Activated CD8-positive, alpha-beta memory T cell treated with anti-CD3 and anti-CD28 coated beads for 36 hours (primary cell): Measurements from ENCODE around the gene SLC2A3. TPM values are rescaled to one million over a fixed set of nuclear protein-coding genes. Genes with fewer than 3 reads are reported as not detected.
"Not testable (repeated sequence)": the region's sequence is repeated elsewhere in the genome, so short reads cannot be mapped to it uniquely, and the experiment has no call there.

Experiments used
- CTCF ChIA-PET: fragments of 350-600 bp; sonication (Branson Sonifier 250); formaldehyde crosslinking; loops from one replicate; lab custom pipeline; 2021; ENCODE audit warnings: antibody characterized with exemption; lab: Charles Lee
- POLR2A ChIA-PET: fragments of 350-600 bp; sonication (Branson Sonifier 250); formaldehyde crosslinking; loops from one replicate; lab custom pipeline; 2021; ENCODE audit warnings: antibody characterized with exemption; lab: Charles Lee
- total RNA-seq, 2 experiments: library from RNA; stranded (reverse); gene quantifications; one replicate each; pipeline ENCODE4 v1.2.3, GENCODE V29; 2021

The SLC2A3 gene
- total RNA-seq, 2 experiments from 2014 or later = 172 to 178 TPM

DNA sequence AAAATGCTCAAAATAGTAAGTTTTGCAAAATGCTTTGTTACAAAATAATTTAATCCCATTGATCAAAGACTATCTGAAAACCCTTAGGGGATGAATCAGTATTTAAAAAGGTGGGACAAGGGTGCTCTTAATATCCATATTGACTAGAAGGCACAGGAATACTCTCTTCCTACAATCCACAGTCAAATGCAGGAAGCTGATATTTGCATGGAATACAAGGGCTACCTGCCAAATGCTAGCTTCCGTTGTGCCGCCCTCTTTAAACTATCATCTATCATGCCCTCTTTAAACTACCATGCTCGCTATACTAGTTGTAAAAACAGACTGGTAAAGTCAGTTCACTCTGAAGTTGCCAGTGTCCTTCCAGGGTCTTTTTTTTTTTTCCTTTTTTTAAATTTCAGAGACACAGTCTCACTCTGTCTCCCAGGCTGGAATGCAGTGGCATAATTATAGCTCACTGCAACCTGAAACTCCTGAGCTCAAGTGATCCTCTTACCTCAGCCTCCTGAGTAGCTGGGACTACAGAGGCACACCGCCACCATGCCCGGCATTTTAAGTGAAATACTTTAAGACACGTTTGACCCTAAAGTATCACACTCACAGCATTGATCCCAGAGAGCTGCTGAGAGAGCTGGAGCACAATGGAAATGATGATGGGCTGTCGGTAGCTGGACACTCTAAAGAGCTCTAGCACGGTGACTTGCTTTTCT is 6.7 kb downstream of the SLC2A3 start:
- POLR2A ChIA-PET = interaction anchor here (0.7 to 1.2 kb wide), 3 partner anchors 13 to 104 kb away, joined by 3 to 4 read pairs (median 3); no protein-coding TSS in a partner anchor
- CTCF ChIA-PET = interaction anchor here (0.5 to 1.4 kb wide), 3 partner anchors 46 to 66 kb away, joined by 3 read pairs; no protein-coding TSS in a partner anchor

GRCh38 chr12:7927470-7927869 is 8.5 kb downstream of the SLC2A3 start:
- ChIA-PET CTCF (interaction anchor here (0.6 kb wide), 1 partner anchor 21 kb away, joined by 6 read pairs; no protein-coding TSS in a partner anchor), POLR2A (interaction anchor here (0.6 to 0.8 kb wide), 2 partner anchors 8 to 9 kb away, joined by 4 to 5 read pairs; partner anchors contain the start of gene SLC2A3)

DNA sequence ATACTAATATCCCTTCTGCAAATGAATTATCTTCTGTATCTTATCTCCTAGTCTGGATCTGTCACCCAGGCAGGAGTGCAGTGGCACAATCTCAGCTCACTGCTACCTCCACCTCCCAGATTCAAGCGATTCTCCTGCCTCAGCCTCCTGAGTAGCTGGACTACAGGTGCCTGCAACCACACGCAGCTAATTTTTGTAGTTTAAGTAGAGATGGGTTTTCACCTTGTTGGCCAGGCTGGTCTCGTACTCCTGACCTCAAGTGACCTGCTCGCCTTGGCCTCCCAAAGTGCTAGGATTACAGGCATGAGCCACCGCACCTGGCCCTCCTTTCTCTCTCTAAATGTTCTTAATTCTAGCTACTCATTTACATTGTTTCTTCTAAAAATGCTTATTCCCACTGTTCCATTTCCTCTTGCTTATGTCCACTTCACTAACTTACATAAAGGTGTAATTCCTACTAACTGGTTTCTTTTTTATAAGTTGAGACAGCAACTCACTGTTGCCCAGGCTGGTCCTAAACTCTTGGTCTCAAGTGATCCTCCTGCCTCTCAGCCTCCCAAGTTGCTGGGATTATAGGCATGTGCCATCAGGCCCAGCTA is 9.8 kb downstream of the SLC2A3 start:
- CTCF ChIA-PET = not testable (repeated sequence)
- POLR2A ChIA-PET = interaction anchor here (0.6 to 1.7 kb wide), 2 partner anchors 9 to 799 kb away, joined by 9 to 10 read pairs; partner anchors contain the start of gene SLC2A3

- CTCF ChIA-PET = interaction anchor here (0.6 to 2.2 kb wide), 3 partner anchors 10 to 93 kb away, joined by 3 to 8 read pairs (median 3); partner anchors contain the start of gene SLC2A3
- POLR2A ChIA-PET = interaction anchor here (0.6 to 1.3 kb wide), 3 partner anchors 13 to 249 kb away, joined by 4 to 6 read pairs (median 5); no protein-coding TSS in a partner anchor
Observed at GRCh38 chr12:7923241-7924236, 12.4 kb downstream of the SLC2A3 start.

DNA sequence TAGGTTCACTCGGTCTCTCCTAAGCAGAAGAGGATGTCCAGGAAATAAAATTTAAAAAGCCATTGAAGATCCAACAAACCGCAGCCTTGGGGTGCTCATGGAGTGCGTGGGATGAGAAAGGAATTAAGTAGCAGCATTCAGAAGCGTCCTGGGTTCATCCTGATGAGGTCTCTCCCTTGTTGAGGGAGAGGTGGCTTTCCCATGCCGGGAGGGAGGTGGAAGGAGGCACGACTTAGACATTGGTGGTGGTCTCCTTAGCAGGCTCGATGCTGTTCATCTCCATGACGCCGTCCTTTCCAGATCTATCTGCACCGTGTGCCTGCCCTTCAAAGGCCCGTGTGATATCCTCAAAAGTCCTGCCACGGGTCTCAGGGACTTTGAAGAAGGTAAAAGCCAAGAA is 14.8 kb downstream of the SLC2A3 start:
- CTCF ChIA-PET, POLR2A ChIA-PET: not testable (repeated sequence)

DNA sequence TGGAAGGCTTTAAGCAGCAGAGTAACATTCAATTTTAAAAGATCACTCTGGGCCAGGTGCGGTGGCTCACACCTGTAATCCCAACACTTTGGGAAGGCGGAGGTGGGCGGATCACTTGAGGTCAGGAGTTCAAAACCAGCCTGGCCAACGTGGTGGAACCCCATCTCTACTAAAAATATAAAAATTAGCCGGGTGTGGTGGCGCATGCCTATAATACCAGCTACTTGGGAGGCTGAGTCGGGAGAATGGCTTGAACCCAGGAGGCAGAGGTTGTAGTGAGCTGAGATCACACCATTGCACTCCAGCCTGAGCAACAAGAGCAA is 17.8 kb downstream of the SLC2A3 start:
- POLR2A ChIA-PET = interaction anchor here (0.5 to 2.0 kb wide), 5 partner anchors 14 to 57 kb away, joined by 3 to 15 read pairs (median 7); partner anchors contain the start of gene SLC2A3
- CTCF ChIA-PET = interaction anchor here (0.9 to 1.8 kb wide), 2 partner anchors 15 to 58 kb away, joined by 3 to 5 read pairs; no protein-coding TSS in a partner anchor

DNA sequence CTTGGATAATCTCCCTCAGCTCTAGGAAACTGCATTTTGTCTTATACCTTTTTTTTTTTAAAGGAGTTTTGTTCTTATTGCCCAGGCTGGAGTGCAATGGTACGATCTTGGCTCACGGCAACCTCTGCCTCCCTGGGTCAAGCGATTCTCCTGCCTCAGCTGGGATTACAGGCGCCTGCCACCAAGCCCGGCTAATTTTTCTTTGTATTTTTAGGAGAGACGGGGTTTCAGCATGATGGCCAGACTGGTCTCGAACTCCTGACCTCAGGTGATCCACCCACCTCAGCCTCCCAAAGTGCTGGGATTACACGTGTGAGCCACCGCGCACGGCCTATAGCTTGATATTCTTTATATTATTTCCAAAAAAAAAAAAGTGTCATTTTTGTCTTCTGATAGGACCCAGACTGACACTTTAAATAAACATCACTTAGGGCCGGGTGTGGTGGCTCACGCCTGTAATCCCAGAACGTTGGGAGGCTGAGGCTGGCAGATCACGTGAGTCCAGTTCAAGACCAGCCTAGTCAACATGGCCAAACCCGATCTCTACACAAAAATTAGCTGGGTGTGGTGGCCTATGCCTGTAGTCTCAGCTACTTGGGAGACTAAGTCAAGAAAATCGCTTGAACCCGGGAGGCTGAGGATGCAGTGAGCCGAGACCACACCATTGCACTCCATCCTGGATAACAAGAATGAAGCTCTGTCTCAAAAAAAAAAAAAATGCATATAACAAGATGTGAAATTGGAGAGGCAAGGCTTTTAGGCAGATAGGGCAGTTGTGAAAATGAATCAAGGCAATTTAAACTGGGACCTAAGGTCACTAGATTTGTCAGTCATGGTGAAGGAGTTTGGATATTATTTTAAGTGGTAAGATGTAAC is 18.4 kb downstream of the SLC2A3 start:
- ChIA-PET CTCF (interaction anchor here (0.9 to 1.8 kb wide), 3 partner anchors 15 to 58 kb away, joined by 3 to 5 read pairs (median 3); no protein-coding TSS in a partner anchor), POLR2A (interaction anchor here (0.5 to 2.0 kb wide), 5 partner anchors 15 to 51 kb away, joined by 3 to 15 read pairs (median 9); partner anchors contain the start of gene SLC2A3)

DNA sequence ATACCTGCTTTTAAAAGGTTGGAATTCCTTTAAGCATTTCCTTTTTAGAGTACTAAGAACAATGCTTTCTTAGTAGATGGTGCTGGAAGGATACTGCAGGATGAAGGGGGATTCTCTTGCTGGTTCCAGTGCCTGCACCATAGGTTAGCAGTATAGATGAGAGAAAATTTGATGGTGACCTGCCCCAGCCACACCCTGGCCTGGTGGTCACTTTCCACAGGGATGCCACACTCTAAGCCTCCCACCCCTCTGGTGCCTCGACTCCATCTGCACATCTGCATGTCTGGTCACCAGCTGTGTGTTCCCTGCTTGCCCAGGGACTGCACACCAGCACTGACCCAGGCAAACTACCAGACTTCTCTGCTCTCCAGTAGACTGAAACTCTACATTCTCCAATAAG is 19.1 kb downstream of the SLC2A3 start:
- POLR2A ChIA-PET = interaction anchor here (0.7 to 2.0 kb wide), 3 partner anchors 16 to 41 kb away, joined by 3 to 15 read pairs (median 9); partner anchors contain the start of gene SLC2A3
- CTCF ChIA-PET = interaction anchor here (1.0 to 1.2 kb wide), 2 partner anchors 16 to 77 kb away, joined by 3 read pairs; no protein-coding TSS in a partner anchor

DNA sequence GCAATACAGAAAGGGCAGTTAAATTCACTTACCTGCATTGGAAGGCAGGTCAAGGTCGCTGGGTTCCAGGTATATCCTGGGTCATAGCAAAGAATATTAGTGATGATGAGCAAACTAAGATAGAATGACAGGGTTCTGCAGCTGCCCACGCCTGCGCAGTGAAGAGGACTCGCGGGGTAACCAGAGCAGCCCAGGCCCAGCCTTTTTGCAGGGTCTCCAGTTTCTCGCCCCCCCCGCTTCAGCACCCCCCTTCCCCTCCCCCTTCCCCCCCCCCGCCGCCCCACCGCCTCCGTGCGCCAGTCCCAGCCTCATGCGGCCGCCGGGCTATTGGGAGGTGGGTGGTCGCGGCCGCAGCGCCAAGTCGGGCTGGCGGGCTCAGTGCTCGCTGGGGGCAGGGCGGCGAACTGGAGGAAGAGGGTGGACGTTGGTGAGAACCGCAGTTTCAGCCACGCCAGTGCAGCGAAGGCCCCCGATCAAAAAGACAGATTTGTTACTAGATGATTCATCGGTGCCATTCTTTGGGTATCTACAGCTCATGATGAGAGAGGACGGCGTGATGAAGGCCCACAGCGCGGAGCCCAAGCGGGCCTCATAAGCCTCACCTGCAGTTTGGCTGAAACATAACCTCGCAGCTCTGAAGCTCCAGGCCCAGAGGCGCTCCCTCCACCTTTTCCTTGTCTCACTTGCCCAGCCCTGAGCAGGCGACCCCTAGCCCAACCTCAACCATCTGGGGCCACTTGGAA is 20.2 kb downstream of the SLC2A3 start:
- ChIA-PET CTCF (interaction anchor here (1.0 to 1.2 kb wide), 3 partner anchors 45 to 122 kb away, joined by 3 to 4 read pairs (median 3); no protein-coding TSS in a partner anchor), POLR2A (interaction anchor here (1.3 kb wide), 1 partner anchor 13 kb away, joined by 3 read pairs; no protein-coding TSS in a partner anchor)

DNA sequence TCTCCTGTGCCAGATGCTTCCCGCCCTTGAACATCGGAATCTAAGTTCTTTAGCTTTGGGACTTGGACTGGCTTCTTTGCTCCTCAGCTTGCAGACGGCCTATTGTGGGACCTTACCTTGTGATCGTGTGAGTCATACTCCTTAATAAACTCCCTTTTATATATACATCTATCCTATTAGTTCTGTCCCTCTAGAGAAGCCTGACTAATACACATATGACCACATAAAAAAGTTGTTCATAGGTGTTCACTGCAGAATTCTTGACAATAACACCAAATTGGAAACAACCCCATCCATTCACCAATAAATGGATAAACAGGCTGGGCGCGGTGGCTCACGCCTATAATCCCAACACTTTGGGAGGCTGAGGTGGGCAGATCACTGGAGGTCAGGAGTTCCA is 25.9 kb downstream of the SLC2A3 start:
- CTCF ChIA-PET = interaction anchor here (0.5 kb wide), 1 partner anchor 76 kb away, joined by 3 read pairs; no protein-coding TSS in a partner anchor
- POLR2A ChIA-PET = not testable (repeated sequence)

DNA sequence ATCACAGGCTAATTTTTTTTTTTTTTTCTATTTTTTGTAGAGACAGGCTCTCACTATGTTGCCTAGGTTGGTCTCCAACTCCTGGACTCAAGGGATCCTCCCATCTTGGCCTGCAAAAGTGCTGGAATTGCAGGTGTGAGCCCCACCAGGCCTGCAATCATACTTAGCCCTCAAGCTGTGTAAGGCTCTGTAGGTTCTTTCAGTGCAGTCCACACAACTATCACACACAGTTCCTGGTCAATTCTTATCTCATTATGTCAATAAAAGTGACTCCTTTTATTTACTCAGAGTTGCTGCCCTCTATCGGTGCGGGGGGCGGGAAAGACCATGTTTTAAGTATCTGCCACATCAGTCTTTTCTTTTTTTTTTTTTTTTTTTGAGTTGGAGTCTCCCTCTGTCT is 29.0 kb downstream of the SLC2A3 start:
- CTCF ChIA-PET = interaction anchor here (0.7 kb wide), 1 partner anchor 21 kb away, joined by 6 read pairs; no protein-coding TSS in a partner anchor
- POLR2A ChIA-PET = no interaction called here

DNA sequence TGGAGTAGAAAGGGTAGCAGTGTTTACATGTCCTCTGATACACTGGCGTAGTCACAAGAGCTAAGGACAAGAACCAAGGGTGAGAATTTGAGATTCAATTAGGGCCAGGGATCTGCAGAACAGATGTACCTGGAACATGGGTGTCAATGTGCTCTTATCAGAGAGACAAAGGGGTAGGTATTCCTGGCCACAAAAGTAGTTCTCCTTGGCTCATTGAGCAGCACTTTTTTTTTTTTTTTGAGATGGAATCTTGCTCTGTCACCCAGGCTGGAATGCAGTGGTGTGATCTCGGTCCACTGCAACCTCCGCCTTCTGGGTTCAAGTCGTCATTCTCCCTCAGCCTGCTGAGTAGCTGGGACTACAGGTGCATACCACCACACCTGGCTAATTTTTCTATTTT is 29.7 kb downstream of the SLC2A3 start:
- CTCF ChIA-PET = interaction anchor here (0.7 to 1.5 kb wide), 2 partner anchors 47 to 291 kb away, joined by 3 to 4 read pairs; no protein-coding TSS in a partner anchor
- POLR2A ChIA-PET = not testable (repeated sequence)

GRCh38 chr12:7905600-7906125 is 30.3 kb downstream of the SLC2A3 start:
- ChIA-PET POLR2A (interaction anchor here (0.6 kb wide), 1 partner anchor 139 kb away, joined by 4 read pairs; no protein-coding TSS in a partner anchor), CTCF (interaction anchor here (0.7 to 1.5 kb wide), 2 partner anchors 46 to 290 kb away, joined by 3 to 4 read pairs; no protein-coding TSS in a partner anchor)

- CTCF ChIA-PET = interaction anchor here (1.5 kb wide), 1 partner anchor 45 kb away, joined by 4 read pairs; no protein-coding TSS in a partner anchor
- POLR2A ChIA-PET = interaction anchor here (0.6 kb wide), 1 partner anchor 140 kb away, joined by 4 read pairs; no protein-coding TSS in a partner anchor
Observed at GRCh38 chr12:7905071-7905470, 30.9 kb downstream of the SLC2A3 start.

DNA sequence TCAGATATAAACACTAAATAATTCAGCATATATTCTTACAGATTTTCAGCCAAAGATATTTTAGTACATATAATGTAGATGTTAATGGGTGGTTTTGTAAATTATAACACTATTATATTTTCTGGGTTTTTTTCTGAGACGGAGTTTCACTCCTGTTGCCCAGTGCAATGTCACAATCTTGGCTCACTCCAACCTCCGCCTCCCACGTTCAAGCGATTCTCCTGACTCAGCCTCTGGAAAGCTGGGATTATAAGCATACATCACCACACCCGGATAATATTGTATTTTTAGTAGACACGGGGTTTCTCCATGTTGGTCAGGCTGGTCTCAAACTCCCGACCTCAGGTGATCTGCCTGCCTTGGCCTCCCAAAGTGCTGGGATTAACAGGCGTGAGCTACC is 33.6 kb downstream of the SLC2A3 start:
- CTCF ChIA-PET, POLR2A ChIA-PET: not testable (repeated sequence)

- CTCF ChIA-PET = no interaction called here
- POLR2A ChIA-PET = no interaction called here
Observed at GRCh38 chr12:7899755-7900154, 36.2 kb downstream of the SLC2A3 start.
